ENCODE data around the gene BABAM2.
"Not testable (repeated sequence)": the region's sequence is repeated elsewhere in the genome, so short reads cannot be mapped to it uniquely, and the experiment has no call there.

DNA sequence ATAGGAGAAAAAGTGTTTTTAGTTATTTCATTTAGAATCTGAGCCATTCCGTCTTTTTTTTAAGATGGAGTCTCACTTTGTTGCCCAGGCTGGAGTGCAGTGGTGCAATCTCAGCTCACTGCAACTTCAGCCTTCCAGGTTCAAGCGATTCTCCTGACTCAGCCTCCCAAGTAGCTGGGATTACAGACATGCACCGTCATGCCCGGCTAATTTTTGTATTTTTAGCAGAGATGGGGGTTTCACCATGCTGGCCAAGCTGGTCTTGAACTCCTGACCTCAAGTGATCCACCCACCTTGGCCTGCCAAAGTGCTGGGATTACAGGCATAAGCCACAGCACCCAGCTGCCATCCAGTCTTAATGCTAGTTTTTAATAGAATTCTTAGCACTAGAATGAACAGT lies 364.7 kb downstream of the BABAM2 start:
- TF ChIP-seq, protein P1, sequence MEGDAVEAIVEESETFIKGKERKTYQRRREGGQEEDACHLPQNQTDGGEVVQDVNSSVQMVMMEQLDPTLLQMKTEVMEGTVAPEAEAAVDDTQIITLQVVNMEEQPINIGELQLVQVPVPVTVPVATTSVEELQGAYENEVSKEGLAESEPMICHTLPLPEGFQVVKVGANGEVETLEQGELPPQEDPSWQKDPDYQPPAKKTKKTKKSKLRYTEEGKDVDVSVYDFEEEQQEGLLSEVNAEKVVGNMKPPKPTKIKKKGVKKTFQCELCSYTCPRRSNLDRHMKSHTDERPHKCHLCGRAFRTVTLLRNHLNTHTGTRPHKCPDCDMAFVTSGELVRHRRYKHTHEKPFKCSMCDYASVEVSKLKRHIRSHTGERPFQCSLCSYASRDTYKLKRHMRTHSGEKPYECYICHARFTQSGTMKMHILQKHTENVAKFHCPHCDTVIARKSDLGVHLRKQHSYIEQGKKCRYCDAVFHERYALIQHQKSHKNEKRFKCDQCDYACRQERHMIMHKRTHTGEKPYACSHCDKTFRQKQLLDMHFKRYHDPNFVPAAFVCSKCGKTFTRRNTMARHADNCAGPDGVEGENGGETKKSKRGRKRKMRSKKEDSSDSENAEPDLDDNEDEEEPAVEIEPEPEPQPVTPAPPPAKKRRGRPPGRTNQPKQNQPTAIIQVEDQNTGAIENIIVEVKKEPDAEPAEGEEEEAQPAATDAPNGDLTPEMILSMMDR (IDR thresholded peaks at IDR 0.05), result not testable (repeated sequence)
- TF ChIP-seq POLR2A (IDR thresholded peaks at IDR 0.05), result not testable (repeated sequence)
